HG03159 (cell line): ENCODE results near the gene DOCK3.
"Not testable (repeated sequence)": the region's sequence is repeated elsewhere in the genome, so short reads cannot be mapped to it uniquely, and the experiment has no call there.

Experiments
- ATAC-seq: cut with Tn5 transposase; IDR thresholded peaks from one replicate; pipeline ENCODE4 v1.9.1; 2021; ENCODE audit warnings: mild to moderate bottlenecking, moderate library complexity; ENCODE audit not compliant: unreplicated experiment

The DOCK3 gene

GRCh38 chr3:50961386-50961785, 286.7 kb downstream of the DOCK3 start:
- ATAC-seq, result no peak

- peak; percentile 87 for ATAC-seq
These were observed 296.8 kb downstream of the DOCK3 start for GRCh38 chr3:50971487-50971924.

DNA sequence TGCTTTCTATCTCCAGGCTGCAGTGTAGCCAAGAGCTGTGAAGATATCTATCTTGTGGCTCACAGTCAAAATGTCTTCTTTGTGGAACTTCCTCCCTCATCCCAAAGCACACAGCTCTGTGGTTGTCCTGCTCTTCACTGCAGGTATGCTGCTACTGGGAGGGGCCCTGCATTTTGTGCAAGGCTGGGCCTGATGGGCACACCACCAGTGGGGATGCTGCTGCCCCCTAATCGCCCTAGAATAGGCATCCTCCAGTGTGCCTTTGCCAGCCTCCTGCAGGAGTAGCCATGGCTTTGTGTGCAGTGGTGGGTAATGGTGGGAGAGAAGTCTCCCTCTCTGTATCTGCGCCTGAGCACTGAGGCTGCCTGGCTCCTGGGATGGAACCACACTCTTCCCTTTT, 297.3 kb downstream of the DOCK3 start:
- no peak for ATAC-seq

GRCh38 chr3:50978586-50978985, 303.9 kb downstream of the DOCK3 start:
- not testable (repeated sequence) for ATAC-seq

DNA sequence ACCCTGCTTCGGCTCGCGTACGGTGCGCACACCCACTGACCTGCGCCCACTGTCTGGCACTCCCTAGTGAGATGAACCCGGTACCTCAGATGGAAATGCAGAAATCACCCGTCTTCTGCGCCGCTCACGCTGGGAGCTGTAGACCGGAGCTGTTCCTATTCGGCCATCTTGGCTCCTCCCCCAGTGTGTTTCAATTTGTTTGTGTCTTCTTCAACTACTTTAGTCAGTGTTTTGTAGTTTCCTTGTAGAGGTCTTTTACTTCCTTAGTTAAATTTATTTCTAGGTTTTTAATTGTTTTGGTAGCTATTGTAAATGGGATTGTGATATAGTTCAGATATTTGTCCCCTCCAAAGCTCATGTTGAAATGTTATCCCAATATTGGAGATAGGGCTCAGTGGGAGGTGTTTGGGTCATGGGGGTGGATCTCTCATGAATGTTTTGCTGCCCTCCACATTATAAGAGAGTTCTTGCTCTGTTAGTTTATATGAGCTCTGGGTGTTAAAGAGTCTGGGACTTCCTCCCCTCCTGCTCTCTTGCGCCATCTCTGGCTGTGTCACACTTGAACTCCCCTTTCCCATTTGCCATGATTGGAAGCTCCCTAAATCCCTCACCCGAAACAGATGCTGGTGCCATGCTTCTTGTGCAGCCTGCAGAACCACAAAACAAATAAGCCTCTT, 304.4 kb downstream of the DOCK3 start:
- ATAC-seq, result no peak

DNA sequence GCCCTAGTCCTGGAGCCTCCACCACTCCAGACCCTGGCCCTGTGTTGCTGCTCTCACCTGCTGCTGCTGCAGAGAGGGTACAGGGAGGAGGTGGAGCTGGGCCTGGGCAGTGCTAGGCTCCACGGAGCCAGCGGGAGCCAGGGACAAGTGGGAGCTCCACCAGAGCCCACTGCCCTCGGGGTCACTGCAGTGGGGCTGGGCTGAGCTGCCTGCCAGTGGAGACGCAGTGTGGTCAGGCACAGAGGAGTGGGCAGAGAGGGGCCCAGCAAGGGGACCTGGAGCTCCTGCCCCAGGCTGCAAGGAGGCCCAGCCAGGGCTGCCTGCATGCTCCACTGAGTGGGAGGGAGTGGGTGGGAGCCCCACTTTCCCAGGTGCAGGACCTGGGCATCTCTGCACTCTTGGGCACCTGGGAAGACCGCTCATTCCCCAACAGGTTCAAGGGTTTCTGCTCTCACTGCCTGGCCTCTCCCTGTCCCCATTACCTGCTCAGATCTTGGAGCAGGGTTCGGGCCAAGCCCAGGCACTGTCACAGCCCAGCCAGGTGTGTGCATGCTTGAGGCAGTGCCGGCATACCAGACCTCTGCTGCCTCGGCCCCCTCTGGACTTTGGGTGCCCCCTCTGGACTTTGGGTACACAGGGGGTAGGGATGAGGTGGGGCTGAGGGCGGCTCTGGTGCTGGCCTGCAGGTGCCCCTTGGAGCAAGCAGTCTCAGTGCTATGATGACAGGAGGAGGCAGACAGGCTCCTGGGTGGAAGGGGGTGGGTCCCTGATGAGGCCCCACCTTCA, 308.0 kb downstream of the DOCK3 start:
- no peak for ATAC-seq

DNA sequence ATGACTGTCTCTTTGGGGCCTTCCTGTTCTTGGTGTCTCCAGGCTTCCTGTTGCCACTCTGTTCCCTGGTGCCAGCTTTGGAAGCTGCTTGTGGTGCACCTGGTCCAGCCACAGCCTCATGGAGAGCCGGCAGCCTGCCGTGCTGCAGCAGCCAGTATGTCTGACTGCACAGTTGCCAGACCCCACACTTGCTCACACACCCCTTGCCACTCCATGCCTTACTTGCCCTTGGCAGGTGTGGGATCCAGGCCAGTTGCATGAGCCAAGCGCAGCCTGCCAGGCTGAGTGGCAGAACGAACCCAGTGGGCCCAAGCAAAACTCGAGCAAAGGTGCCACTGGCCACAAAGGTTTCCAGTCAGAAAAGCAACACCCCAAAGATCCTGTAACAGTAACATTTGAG, 309.2 kb downstream of the DOCK3 start:
- no peak for ATAC-seq

GRCh38 chr3:50985893-50986292, 311.2 kb downstream of the DOCK3 start:
- no peak for ATAC-seq

GRCh38 chr3:50986726-50987125, 312.0 kb downstream of the DOCK3 start:
- ATAC-seq, result no peak

DNA sequence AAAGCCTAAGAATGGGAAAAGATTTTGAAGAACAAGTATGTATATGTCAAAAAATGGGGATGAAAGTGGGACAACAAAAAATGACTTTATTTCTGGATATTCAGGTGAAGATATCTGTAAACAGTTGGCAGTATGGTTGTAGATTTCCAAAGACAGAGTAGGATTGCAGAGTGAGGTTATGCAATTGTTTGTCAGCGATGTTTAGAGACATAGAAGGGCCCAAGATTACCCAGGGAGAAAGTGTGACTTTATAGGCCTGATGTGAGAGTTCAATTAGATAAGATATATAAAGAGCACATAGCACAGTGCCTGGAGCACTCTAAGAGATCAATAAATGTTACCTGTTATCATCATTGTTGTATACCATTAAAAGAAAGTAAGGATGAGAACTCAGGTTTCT, 319.8 kb downstream of the DOCK3 start:
- no peak for ATAC-seq

GRCh38 chr3:50995085-50995824, 320.5 kb downstream of the DOCK3 start:
- ATAC-seq, result no peak

GRCh38 chr3:51002495-51002894, 327.8 kb downstream of the DOCK3 start:
- no peak for ATAC-seq

DNA sequence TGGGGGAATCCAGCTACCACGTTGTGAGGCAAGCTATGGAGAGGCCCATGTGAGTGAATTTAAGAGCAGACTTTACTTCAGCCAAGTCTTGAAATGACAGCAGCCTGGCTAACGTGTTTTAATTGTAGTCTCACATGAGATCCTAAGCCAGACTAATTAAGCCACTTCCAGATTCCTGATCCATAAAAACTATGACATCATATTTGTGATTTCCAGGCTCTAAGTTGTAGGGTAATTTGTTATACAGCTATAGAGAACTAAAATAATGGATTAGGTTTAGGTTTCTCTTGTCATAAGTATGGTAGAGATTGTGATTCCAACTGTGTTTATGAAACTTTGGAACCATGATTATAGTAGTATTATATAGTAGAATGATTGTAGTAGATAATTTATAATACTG, 329.5 kb downstream of the DOCK3 start:
- no peak for ATAC-seq

GRCh38 chr3:51024121-51024520, 349.4 kb downstream of the DOCK3 start:
- ATAC-seq, result no peak

DNA sequence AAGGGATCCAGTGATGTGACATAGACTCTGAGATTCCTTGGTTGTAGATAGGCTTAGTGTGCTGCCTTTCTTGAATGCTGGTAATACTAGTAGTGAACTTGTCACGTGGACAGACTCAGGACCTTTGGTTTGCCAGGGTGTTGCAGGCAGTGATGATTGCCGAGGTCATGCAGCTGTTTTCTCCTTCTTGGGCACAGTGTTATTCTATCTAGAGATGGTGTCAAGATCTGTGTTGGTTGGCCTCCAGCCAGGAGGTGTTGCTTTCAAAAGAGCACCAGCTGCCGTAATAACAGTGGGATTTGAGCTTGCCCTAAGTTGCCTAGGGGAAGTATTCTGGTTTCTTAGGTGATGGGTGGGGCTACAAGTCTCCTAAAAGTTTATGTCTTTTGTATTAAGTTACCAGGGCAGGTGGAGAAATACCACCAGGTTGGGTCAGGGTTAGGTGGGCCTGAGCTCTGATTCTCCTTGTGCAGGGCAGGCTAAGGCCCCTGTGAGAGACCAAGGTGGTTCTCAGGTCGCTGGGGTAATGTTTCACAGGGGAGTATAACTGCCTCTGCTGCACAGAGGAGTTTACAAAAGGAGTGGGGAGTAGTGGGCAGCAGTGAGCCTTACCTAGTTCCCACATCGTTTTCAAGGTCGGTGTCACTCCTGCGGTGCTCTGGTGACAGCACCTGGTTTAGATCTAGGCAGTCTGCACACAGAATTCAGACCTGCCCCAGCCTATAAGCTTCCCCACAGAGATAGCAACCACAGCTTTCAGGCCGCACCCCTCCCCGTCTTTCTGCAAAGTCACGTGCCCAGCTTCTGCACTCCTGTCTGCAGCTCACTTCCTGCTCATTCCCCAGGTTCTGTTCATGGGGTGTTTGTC, 350.3 kb downstream of the DOCK3 start:
- ATAC-seq, result peak; percentile 60

- ATAC-seq, result no peak
These were observed 356.9 kb downstream of the DOCK3 start for GRCh38 chr3:51031666-51032065.

- no peak for ATAC-seq
These were observed 360.9 kb downstream of the DOCK3 start for GRCh38 chr3:51035630-51036029.

DNA sequence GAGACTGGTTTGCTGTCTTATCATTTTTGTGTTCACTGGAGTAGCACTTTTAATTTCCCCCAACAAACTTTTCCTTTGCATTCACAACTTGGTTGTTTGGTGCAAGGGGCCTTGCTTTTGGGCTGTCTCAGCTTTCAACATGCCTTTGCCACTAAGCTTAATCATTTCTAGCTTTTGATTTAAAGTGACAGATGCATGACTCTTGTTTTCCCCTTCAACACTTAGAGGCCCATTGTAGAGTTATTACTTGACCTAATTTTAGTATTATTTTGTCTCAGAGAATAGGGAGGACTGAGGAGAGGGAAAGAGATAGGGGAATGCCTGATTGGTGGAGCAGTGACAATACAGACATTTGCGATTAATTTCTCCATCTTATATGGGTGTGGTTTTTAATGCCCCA, 370.3 kb downstream of the DOCK3 start:
- no peak for ATAC-seq

DNA sequence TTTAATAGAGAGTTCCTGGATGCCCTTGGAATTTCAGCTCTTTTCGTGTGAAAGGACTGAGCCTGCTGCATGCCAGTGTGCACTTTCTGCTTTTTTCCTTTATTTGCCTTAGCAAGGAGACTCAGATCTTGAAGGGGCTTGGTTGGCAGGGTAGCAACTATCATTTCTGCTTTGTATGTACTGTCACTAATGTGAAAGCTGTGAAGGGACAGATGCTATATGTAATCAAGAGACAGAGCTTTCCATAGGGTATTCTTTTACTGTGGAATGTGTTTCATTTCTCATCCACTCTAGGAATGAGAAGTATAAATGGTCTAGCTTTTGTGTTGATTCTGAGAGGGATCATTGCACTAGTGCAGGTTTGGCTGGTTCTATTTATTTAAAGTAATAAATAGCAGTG, 377.8 kb downstream of the DOCK3 start:
- ATAC-seq, result no peak

DNA sequence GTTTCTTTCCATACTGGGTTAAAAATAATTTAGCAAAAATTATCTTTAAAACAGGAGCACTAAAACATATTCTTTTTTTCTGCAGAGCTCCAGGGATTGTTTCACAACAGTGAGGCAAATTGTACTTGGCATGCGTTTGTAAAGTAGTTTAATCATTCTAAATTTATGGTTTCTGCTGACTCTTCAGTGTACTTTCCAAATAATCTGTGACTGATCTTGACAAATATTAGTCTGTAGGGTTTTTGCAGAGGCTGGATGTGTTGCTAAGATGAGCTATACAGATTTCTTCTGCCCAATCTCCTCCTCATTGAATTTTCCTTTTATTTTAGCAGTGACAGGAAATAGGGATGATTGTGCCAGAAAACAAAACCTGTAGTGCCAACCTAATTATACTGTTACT, 382.4 kb downstream of the DOCK3 start:
- ATAC-seq, result no peak

DNA sequence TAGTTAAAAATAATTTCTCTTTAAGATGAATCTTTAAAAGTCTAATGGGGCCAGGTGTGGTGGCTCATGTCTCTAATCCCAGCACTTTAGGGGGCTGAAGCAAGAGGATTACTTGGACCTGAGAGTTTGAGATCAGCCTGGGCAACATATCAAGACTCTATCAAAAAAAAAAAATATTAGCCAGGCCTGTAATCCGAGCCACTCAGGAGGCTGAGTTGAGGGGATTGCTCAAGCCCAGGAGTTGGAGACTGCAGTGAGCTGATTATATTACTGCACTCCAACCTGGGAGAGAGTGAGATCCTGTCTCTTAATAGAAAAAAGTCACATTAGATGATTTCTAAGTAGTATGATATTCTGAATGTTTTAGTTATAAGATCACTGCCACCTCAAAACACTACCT, 388.3 kb downstream of the DOCK3 start:
- no peak for ATAC-seq
